Retinal pigment epithelial cell (primary cell): ENCODE data around the gene MBOAT1.

Experiments used
- DNase-seq: peaks from one replicate; pipeline ENCODE4 v3.0.0-alpha.2; 2010; ENCODE audit warnings: low read depth
- H3K4me3 ChIP-seq: 2 replicates; pipeline ENCODE4 v1.5.1; 2011; ENCODE audit warnings: mild to moderate bottlenecking, low read length, control low read depth, moderate library complexity
- TF ChIP-seq, protein P1 (sequence below): conservative IDR thresholded peaks from 2 replicates; pipeline ENCODE4 v1.5.1; 2011; ENCODE audit warnings: low read depth, low read length, control low read depth, inconsistent platforms

MBOAT1 gene

GRCh38 chr6:20113649-20114224, 98.5 kb downstream of the MBOAT1 start:
- no peak overlapping the region for H3K4me3 ChIP-seq
- TF ChIP-seq, protein P1, sequence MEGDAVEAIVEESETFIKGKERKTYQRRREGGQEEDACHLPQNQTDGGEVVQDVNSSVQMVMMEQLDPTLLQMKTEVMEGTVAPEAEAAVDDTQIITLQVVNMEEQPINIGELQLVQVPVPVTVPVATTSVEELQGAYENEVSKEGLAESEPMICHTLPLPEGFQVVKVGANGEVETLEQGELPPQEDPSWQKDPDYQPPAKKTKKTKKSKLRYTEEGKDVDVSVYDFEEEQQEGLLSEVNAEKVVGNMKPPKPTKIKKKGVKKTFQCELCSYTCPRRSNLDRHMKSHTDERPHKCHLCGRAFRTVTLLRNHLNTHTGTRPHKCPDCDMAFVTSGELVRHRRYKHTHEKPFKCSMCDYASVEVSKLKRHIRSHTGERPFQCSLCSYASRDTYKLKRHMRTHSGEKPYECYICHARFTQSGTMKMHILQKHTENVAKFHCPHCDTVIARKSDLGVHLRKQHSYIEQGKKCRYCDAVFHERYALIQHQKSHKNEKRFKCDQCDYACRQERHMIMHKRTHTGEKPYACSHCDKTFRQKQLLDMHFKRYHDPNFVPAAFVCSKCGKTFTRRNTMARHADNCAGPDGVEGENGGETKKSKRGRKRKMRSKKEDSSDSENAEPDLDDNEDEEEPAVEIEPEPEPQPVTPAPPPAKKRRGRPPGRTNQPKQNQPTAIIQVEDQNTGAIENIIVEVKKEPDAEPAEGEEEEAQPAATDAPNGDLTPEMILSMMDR: no peak
- DNase-seq: no peak

GRCh38 chr6:20112841-20113240, 99.4 kb downstream of the MBOAT1 start:
- DNase-seq: no peak
- TF ChIP-seq, protein P1: no peak
- H3K4me3 ChIP-seq: no peak overlapping the region

- TF ChIP-seq, protein P1: no peak
- no peak overlapping the region for H3K4me3 ChIP-seq
- DNase-seq: no peak
Measured at GRCh38 chr6:20112241-20112640, 100.0 kb downstream of the MBOAT1 start.

DNA sequence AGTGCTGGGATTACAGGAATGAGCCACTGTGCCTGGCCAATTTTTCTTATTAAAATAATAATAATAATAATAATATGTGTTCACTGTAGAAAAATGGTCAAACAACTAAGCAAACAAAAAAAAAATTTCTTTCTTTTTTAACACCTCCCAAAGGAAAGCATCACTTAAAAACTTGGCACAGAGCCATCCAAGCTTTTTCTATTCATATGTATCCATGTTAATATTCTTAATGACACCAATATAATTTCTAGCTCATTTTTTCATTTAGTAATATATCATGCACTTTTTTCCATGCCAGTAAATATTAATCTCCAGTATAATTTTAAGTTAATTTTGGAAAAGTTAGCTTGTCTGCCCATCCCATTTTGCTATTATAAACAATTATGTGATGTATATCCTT, 101.8 kb downstream of the MBOAT1 start:
- DNase-seq: no peak
- TF ChIP-seq, protein P1: no peak
- H3K4me3 ChIP-seq: no peak overlapping the region

- H3K4me3 ChIP-seq: no peak overlapping the region
- no peak for DNase-seq
- TF ChIP-seq, protein P1: no peak
Measured at GRCh38 chr6:20109526-20109925, 102.7 kb downstream of the MBOAT1 start.

DNA sequence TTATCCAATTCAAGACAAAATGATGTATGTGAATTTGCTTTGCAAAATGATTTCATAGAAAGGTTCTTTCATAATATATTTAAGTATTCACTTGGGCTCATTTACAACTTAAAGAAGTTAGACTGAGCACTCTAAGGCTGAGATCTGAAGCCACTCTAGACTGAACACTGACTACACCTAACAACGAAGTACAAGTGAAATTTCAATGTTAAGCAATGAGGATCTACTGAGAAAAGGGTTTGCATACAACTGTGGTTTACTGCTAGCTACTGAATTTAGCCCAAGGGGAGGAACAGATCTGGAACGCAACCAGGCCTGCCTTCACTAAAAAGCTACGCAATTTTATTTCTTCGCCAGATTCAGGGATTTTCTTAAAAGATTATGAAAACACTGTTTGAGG, 106.4 kb downstream of the MBOAT1 start:
- DNase-seq: no peak
- TF ChIP-seq, protein P1: no peak

DNA sequence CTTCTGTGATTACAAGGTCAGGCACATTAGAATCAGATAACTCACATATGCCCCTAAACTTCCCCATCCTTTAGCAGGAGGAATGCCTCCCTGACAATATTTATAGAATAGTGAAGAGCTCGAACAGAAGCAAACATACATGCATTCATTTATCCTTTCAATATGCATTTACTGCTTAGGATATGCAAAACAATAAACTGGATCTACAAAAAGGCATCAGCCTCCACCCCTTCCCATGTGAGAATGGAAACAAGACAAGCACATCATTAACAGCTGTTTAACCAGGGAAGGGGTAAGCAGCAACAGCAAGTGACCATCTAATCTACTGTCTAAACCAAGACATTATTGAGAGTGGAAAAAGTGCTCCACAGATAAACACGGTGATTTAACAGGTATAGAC, 107.6 kb downstream of the MBOAT1 start:
- no peak for DNase-seq
- no peak overlapping the region for H3K4me3 ChIP-seq
- TF ChIP-seq, protein P1: no peak

More for the DNA sequence above, 106.4 kb downstream of the MBOAT1 start:
- H3K4me3 ChIP-seq: no peak overlapping the region
